ENCODE measurements around the gene IFT57.
"Not testable (repeated sequence)": the region's sequence is repeated elsewhere in the genome, so short reads cannot be mapped to it uniquely, and the experiment has no call there.

IFT57 gene, protein sequence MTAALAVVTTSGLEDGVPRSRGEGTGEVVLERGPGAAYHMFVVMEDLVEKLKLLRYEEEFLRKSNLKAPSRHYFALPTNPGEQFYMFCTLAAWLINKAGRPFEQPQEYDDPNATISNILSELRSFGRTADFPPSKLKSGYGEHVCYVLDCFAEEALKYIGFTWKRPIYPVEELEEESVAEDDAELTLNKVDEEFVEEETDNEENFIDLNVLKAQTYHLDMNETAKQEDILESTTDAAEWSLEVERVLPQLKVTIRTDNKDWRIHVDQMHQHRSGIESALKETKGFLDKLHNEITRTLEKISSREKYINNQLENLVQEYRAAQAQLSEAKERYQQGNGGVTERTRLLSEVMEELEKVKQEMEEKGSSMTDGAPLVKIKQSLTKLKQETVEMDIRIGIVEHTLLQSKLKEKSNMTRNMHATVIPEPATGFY

DNA sequence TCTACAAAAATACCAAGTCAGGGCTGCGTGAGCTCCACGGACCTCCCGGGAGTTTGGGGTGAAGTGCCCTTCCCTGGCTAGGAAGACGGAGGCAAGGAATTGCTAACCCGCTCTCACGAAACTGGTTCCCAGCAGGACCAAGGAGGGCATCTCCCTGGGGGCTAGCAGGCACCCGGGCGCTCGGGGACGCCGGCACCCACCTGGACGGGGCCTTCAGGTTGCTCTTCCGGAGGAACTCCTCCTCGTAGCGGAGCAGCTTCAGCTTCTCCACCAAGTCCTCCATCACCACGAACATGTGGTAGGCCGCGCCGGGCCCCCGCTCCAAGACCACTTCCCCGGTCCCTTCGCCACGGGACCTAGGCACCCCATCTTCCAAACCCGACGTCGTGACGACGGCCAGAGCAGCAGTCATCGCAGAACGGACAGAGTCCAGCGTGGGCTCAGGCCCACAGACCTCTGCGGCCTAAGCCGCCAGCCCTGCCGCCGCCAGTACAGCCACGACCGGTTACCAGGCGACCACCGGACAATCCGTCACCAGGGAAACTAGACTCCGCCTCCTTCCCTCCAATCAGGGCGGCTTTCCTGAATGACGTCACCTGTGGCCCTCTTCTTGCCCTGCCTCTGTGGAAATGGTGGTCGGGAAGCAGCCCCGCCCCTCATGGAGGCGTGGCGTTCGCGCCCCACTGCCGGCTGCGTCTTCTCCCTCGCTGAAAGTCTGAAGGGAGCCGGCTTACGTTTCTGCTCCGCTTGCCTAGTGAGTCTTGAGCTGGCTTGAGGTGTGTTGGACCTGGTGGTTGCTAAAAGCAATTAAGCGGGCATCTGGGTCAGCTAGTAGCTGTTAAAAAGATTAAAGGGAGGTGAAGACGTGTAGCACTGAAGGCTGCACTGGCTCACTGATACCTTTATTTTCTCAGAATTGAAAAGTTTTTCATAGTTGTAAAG lies at the start of gene IFT57:
IFT57 (minus strand) TSS at position 514 of the 942 bp plus-strand sequence; CDS start at position 412, 102 bp downstream.
- DNase-seq = peak; percentile 99

DNA sequence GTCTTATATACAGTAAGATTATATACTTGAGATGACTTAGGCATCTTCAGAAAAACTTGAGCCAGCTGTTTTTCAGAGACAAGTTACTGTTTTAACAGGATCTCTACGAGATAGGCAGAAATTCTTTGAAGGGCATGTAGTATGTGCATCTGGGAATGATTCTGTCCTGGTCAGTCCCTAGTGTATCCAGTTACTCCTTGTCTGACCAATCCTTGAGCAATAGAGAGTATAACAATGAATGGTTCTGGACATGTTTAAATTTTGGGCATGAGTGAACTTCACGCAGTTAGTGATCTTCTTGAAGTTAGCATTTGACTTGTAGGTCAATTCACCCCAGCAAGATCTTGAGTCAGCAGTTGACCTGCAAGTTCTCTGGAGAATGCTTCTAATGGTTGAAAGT lies 49.4 kb upstream of the IFT57 start:
- no peak for DNase-seq

DNA sequence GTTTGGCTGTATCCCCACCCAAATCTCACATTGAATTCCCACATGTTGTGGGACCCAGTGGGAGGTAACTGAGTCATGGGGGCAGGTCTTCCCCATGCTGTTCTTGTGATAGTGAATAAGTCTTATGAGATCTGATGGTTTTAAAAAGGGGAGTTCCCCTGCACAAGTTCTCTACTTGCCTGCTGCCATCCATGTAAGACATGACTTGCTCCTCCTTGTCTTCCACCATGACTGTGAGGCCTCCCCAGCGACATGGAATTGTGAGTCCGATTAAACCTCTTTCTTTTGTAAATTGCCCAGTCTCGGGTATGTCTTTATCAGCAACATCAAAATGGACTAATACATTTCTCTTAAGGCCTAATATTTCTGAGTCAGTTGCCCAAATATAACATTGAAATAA lies 46.0 kb upstream of the IFT57 start:
- not testable (repeated sequence) for DNase-seq

DNA sequence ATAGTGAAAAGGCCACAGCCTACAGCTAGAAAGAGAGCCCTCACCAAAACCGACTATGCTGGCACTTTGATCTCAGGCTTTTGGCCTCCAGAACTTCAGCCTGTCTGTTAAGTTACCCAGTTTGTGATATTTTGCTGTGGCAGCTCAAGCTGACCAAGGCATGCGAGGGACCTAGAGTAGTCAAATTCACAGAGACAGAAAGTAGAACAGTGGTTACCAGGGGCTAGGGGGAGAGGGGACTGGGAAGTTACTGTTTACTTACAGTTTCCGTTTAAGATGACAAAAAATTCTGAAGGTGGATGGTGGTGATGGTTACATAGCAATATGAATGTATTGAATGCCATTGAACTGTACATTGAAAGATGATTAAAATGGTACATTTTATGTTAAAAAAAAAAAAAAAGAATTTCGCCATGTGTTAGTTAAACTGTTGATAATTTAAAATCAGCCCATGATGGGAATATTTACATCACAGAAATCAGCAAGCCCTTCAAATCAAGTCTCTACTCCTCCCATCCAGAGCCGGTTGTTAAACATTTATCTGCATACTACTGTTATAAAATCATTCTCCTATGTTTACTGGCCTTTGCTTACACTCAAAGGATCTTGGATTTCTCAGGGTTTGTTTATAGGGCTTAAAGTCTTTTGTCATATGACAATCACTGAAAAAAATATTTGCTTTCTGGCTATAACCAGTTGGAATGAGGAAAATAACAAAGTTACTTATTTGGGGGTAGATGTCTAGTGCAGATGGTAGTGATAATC lies 42.5 kb upstream of the IFT57 start:
- not testable (repeated sequence) for DNase-seq

DNA sequence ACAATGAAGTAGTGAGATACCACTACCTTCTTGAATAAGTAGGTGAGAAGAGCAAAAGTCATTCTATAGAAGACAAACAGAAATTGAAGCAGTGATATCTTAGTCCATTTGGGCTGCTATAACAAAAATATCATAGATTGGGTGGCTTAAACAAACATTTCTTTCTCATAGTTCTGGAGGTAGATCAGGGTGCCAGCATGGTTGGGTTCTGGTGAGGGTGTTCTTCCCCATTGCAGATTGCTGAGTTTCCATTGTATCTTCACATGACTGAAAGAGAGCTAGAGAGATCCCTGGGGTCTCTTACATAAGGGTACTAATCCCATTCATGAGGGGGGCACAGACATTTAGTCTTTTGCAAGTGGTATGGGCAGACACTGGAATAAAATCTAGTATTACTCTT lies 32.9 kb upstream of the IFT57 start:
- no peak for DNase-seq

DNA sequence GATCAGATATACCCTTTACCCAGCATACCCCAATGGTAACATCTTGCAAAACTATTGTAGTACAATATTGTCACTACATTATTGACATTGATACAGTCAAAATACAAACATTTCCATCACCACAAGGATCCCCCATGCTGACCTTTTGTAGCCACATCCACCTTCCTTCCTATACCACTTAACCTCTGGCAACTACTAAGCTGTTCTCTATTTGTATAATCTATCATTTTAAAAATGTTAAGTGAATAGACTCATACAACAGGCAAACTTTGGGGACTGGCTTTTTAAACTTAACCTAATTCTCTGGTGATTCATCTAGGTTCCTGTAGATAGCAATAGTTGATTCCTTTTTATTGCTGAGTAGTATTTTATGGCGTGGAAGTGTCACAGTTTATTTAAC lies 29.6 kb upstream of the IFT57 start:
- no peak for DNase-seq

DNA sequence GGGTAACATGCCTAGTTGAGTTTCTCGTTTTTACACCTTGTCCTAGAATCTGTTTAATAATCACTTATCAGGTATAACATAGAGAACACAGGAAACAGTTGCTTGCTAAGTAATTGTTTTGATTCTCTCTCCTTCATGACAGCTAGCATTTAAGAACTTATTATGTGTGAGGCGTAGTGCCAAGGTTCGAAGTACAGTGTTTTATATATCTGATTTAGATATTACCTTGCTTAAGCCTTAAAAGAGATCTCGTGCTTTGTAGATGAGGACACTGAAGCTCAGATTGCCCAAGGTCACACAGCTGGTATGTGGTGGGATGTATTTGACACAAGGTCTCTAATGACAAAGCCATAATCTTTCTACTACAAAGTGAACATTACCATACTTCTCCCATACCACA lies 29.0 kb upstream of the IFT57 start:
- DNase-seq = no peak

DNA sequence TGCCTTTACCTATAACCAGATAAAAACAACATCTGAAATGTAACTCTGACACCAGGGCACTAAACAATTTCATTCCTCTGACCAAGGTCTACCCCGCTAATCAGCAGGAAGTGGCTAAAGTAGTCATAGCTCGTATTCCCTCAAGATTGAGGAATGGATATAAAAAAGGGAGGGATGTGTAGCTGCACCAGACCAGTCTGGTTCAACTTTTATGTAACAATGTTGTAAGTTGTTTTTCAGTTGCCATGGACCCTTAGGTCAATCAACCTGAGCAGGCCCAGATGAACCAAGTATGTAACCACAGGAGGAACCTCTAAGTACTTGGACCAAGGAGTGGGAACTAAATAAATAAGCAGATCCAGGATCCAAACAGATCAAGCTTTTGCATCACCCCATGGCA lies 28.4 kb upstream of the IFT57 start:
- no peak for DNase-seq

DNA sequence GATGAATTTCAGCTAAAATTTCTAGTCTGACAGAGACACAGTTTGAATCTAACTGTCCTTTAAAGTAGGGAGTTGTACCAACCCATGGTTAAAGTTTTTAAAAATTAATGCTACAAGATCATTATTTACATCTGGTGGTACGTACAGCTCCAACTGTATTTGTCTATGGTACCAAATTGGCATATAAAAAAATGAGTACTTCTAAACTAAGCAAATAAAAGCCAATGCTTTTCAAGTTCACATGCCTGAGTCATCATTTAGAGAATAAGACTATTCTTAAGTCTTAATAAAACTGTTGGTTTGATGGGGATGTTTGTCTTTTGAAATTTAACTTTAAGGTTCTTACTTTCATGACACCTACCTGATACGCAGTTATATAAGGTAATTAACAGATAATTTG lies 21.0 kb upstream of the IFT57 start:
- DNase-seq = no peak

DNA sequence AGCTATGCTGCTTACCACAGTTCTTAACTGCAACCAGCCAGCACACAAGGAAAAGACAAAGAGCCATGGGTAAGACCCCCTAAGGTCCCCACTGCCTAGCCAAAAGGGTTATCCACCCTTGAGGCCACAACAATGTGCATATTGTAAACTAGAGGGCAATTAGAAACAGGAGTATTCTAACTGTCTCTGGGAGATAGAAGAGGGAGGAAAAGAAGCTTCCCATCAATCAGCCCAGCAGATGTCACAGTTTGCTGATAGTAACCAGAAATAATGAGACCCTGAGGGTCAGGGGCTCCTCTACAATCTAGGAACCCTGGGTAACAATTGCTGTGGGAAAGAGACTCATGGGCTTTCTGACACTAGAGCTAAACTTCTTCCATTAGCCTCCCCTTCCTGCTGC lies 20.6 kb upstream of the IFT57 start:
- DNase-seq = no peak

DNA sequence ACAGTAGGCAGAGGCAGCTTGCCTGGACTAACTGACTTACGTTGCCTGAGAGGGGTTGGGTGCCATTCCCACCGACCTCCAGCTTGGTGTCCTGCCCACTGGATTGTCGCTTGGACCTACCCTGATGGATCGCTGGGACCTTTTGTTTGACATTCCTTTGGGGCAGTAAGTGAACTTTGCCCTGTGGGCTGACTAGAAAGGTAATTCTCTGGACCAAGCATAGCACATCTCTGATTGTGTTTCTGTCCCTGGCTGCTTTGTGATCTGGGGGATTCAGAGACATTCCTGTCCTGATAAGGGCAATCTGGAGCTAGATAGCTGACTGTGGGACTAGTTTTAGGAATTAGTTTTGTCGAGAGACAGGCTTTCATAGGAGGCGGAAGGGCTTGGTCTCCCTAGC lies 19.5 kb upstream of the IFT57 start:
- DNase-seq = no peak

DNA sequence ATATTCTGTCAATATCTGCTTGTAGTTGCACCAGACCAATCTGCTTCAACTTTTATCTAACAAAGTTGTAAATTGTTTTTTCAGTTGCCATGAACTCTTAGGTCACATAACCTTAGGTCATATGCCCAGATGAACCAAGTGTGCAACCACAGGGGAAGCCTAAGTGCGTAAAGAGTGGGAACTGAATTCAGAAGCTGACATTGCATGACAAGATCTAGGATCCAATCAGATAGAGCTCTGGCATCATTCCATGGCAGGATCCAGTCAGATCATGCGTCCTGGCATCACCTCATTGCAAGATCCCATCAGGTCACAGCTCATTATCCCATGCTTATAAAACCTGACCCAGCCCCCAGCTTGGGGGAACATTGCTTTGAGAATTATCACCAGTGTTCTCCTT lies 18.9 kb upstream of the IFT57 start:
- no peak for DNase-seq

DNA sequence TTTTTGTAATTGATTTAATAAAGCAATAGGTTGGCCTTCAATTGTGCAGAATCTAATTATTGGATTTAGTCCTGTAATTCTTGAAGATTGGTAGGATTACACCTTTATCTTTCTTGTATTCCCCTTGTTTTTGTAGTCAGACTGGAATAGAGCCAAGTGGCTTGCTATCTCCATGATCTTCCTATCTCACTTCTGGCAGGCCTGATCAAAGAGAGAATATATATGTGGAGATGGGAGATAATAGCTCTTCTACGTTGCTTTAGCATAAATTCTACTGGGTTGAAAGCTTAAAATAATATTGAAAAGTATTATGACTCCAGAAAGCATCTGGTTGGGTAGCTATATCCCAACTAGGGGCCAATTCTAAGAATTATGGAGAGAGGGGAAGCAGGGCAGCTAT lies 16.9 kb upstream of the IFT57 start:
- DNase-seq = no peak

DNA sequence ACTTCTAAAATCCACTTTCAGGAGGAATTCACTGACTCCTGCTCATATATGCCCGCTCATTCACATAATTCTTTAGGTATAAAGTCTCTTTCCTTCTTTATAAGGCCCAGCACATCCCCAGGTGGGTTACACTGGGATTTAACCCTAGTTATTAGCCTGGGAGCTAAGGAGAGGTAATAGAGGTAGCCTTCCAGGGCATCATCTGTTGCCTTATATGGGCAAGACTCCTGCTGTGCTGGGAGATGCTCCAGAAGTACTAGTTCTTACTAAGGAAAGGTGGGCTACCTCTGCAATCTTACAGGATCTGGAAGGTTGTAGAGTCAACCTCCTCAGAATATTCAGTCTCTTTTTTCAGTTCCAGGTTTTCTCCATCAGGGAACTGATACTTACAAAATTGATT lies 13.1 kb upstream of the IFT57 start:
- no peak for DNase-seq

DNA sequence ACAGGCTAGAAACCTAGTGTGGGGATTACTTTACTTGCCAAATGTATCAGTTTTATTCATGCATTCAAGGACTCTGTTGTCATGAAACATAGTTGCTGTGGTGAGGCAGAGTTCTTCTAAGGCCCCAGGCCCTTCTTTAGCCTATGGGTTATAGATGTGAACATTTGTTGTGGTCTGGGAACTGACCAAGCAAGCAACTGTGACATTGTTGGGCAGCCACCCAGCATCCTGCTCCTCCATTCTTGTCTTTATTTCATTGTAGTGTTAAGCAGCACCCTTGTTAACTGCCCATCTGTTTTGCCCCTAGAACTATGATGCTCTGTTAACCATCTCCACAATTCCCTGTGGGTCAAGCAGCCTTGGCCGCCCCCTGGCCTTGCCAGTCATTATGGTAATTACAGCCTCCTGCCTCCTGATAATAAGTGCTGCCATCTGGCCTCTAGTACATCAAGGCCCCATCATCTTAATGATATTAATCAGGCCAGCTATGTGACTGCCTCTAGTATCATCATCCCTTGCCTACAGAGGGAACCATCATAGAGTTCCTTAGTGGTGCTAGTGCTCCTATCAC lies 12.2 kb upstream of the IFT57 start:
- no peak for DNase-seq

DNA sequence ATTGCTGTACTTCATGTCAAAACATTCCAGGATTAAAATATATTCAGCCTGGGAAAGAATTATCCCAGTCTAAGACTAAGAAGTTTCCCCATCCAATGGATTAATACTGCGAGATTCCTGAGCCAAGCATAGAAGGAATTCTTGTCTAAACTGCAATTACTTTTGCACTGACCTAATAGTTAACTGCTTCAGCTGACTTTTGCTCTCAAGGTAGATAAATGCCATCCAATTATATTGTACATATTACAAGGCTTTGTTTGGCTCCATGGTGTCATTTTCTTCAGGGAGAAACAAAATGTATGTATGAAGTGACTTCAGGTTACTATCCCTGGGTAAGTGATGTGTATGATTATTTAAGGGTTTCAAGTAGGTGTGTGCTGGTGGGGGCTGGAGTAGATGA lies 6.1 kb upstream of the IFT57 start:
- DNase-seq = no peak

DNA sequence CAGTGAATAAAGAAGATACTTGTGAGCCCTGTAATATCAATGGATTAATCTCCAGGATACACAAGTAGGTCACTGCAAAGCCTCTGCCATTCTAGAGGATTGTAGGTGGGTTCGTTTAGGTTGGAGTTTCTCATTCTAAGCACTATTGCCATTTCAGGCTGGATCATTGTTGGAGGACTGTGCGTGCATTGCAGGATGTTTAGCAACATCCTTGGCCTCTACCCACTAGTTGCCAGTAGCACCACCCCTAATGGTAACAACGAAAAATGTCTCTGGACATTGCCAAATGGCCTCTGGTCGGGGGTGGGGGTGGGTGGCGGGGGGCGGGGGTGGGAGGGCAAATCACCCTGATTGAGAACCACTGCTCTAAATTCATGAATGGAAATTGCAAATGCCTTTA lies 4.9 kb upstream of the IFT57 start:
- no peak for DNase-seq

DNA sequence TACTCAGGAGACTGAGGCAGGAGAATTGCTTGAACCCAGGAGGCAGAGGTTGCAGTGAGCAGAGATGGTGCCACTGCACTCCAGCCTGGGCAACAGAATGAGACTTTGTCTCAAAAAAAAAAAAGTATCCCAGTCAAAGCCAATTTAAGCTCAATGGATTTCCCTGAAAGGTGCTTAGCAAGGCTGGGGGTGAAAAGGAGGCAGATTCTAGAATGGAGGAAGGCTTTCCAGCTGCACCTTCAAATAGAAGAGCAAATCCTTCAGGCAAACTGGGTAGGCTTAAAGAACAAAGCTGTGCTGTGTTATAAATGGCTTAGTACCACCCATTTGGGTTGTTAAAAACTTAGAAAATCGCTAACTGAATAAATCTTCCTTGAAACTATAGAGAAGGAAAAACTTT lies 3.0 kb upstream of the IFT57 start:
- DNase-seq = no peak

DNA sequence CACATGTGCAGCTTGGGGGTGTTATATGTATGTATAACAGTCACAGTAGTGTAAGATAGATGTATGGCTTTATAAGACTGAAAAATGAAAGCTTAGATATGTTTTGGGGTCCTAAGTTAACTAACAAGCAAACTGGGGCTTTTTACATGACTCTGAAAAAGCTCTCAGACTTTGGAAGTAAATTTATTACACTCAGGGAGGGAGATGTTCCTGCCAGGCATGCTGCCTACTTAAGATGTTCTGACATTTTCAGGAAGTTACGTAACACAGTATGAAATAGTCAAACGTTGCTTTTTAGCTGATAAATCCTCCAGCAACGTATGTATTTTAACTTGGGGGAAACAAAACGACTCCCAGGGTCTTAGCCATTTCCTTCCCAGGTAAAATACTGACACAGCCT lies 1.7 kb upstream of the IFT57 start:
- peak; percentile 27 for DNase-seq

DNA sequence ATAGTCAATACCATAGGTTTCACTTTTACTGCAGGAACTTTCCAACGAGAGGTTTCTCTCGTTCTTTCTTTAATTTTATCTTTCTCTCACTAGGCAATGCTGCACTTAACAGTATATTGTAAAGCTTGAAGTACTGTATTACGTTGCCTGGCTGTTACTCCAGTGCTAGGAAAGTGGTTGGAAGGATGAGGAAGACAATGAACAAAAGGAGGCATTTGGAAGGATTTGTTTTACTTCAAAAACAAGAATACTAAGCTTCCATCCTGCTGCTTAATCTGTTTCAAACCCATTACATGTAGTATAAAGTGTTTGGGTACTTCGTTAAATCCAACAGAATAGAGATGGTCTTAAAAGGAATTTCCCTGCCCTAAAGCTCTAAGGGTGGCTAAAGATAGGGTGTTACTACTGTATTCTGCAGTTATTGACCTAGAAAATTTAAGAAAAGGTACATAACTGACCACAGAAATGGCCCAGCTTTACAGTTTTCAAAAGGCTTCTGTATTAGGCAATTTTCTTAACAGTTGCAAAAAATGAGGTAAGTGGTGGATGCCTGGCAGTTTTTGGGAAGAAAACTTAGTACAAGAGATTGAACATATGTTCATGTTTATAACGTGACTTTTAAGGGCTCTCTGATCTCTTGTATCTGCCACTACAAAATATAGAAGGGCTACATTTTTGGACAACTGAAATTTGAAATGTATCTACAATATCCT lies 785 bp upstream of the IFT57 start:
- no peak for DNase-seq

DNA sequence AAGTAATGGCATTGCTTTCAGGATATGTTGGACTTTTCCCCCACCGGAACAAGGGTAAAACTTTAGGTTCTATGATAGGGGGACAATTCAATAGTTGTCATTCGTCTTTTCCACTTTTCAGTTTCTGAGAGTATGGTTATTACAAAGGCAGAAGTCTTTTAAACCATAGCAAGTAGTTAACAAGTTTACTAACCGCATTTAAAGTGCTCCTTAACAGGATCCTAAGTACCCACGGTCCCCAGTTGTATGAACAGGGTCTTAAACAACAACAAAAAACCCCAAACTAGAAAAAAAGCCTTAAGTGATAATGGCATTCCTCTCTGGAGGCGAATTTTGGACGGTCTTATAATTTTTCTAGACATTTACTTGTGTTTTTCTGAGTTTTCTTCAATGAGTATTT lies 831 bp downstream of the IFT57 start:
- no peak for DNase-seq

DNA sequence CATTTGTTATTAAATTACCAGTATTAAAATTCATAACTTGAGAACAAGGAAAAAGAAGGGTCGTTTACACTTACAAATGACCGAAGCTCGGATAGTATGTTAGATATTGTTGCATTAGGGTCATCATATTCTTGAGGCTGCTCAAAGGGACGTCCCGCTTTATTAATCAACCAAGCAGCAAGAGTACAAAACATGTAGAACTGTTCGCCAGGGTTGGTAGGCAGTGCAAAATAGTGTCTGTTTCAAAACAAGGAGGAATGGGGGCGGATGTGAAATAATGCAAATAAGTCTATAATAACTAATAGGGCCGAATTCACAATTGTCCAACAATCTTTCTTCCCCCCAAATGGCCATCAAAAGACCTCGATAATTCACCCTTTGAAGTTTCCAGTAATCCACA lies 2.9 kb downstream of the IFT57 start:
- DNase-seq = no peak
